Measurements from ENCODE around the gene CATSPERZ. TPM values are rescaled to one million over a fixed set of nuclear protein-coding genes. Genes with fewer than 3 reads are reported as not detected.
A peak's percentile ranks its signal among the peaks of the same experiment; 100 is the strongest.

The CATSPERZ gene
- not detected for total RNA-seq

GRCh38 chr11:64299847-64300648 lies at the start of gene CATSPERZ:
Gene CATSPERZ (plus strand): TSS chr11:64300358. CDS start chr11:64300411, 53 bp downstream.
- POLR2A ChIA-PET: interaction anchor here (5.3 kb wide), 1 partner anchor 30 kb away, joined by 42 read pairs; no protein-coding TSS in a partner anchor
- no peaks in the 10 kb centered on the region for H3K9me3 Mint-ChIP-seq (ENCODE audit: insufficient read depth)
- ATAC-seq (no peak), DNase-seq (no peak)
- H3K36me3 Mint-ChIP-seq (ENCODE audit: low read depth): no peaks in the 10 kb centered on the region
- H3K27ac Mint-ChIP-seq: no peak within 1 kb of the TSS
- H3K27me3 Mint-ChIP-seq (ENCODE audit: low read depth): peaks cover 58% of the 10 kb centered on the region
- CTCF ChIA-PET: interaction anchor here (0.8 to 5.8 kb wide), 13 partner anchors 14 to 114 kb away, joined by 3 to 165 read pairs (median 11); partner anchors contain the start of genes BAD, FERMT3, GPR137 and NUDT22
- H3K4me1 Mint-ChIP-seq (ENCODE audit: low read depth): peaks cover 38% of the 10 kb centered on the region
- H3K4me3 Mint-ChIP-seq: peak within 1 kb of the TSS; percentile 45

GRCh38 chr11:64250415-64251015 lies 49.6 kb upstream of the CATSPERZ start:
- no peak for DNase-seq
- CTCF ChIA-PET: interaction anchor here (0.7 to 3.7 kb wide), 11 partner anchors 8 to 81 kb away, joined by 3 to 63 read pairs (median 5); partner anchors contain the start of genes CATSPERZ, DNAJC4 and STIP1
- Mint-ChIP-seq H3K4me3 (peak overlapping the region; percentile 80), H3K9me3 (ENCODE audit: insufficient read depth) (no peaks in the 10 kb centered on the region), H3K36me3 (ENCODE audit: low read depth) (no peaks in the 10 kb centered on the region), H3K27ac (no peak overlapping the region), H3K4me1 (ENCODE audit: low read depth) (peaks cover 44% of the 10 kb centered on the region), H3K27me3 (ENCODE audit: low read depth) (no peaks in the 10 kb centered on the region)
- POLR2A ChIA-PET: interaction anchor here (0.6 to 2.4 kb wide), 6 partner anchors 9 to 43 kb away, joined by 3 to 18 read pairs (median 6); partner anchors contain the start of genes BAD, FERMT3 and FKBP2
- ATAC-seq: no peak

- CTCF ChIA-PET: interaction anchor here (0.6 to 3.7 kb wide), 15 partner anchors 9 to 80 kb away, joined by 3 to 63 read pairs (median 5); partner anchors contain the start of genes CATSPERZ, DNAJC4, FKBP2 and STIP1
- Mint-ChIP-seq H3K27me3 (ENCODE audit: low read depth) (no peaks in the 10 kb centered on the region), H3K9me3 (ENCODE audit: insufficient read depth) (no peaks in the 10 kb centered on the region), H3K36me3 (ENCODE audit: low read depth) (peaks cover under 1% of the 10 kb centered on the region), H3K27ac (peak within 1 kb of the TSS; percentile 73), H3K4me3 (peak within 1 kb of the TSS; percentile 89), H3K4me1 (ENCODE audit: low read depth) (peaks cover 44% of the 10 kb centered on the region)
- peak; percentile 71 for ATAC-seq
- POLR2A ChIA-PET: interaction anchor here (0.6 to 2.4 kb wide), 6 partner anchors 10 to 66 kb away, joined by 3 to 18 read pairs (median 6); partner anchors contain the start of genes BAD, FERMT3 and STIP1
- peak; percentile 67 for DNase-seq
These were observed 49.0 kb upstream of the CATSPERZ start, which contains the start of gene PLCB3 for GRCh38 chr11:64251016-64251752. Gene PLCB3 (plus strand): TSS chr11:64251530. CDS start chr11:64251650, 120 bp downstream.

GRCh38 chr11:64251753-64252002 lies 48.5 kb upstream of the CATSPERZ start:
- Mint-ChIP-seq H3K4me3 (peak overlapping the region; percentile 89), H3K9me3 (ENCODE audit: insufficient read depth) (no peaks in the 10 kb centered on the region), H3K4me1 (ENCODE audit: low read depth) (peaks cover 44% of the 10 kb centered on the region), H3K27me3 (ENCODE audit: low read depth) (no peaks in the 10 kb centered on the region), H3K27ac (peak overlapping the region; percentile 48), H3K36me3 (ENCODE audit: low read depth) (peaks cover 4% of the 10 kb centered on the region)
- DNase-seq: no peak
- CTCF ChIA-PET: interaction anchor here (0.6 to 3.7 kb wide), 8 partner anchors 10 to 66 kb away, joined by 3 to 63 read pairs (median 8); partner anchors contain the start of genes CATSPERZ and FKBP2
- ATAC-seq: no peak
- POLR2A ChIA-PET: interaction anchor here (0.5 to 2.4 kb wide), 6 partner anchors 10 to 66 kb away, joined by 3 to 18 read pairs (median 4); partner anchors contain the start of genes FERMT3 and STIP1

- Mint-ChIP-seq H3K27ac (peak overlapping the region; percentile 48), H3K36me3 (ENCODE audit: low read depth) (peaks cover 4% of the 10 kb centered on the region), H3K4me3 (peak overlapping the region; percentile 89), H3K4me1 (ENCODE audit: low read depth) (peaks cover 41% of the 10 kb centered on the region), H3K27me3 (ENCODE audit: low read depth) (no peaks in the 10 kb centered on the region), H3K9me3 (ENCODE audit: insufficient read depth) (no peaks in the 10 kb centered on the region)
- ChIA-PET POLR2A (interaction anchor here (0.5 to 2.4 kb wide), 6 partner anchors 9 to 67 kb away, joined by 3 to 18 read pairs (median 4); partner anchors contain the start of genes FERMT3 and STIP1), CTCF (interaction anchor here (0.6 to 3.7 kb wide), 8 partner anchors 10 to 67 kb away, joined by 3 to 63 read pairs (median 8); partner anchors contain the start of genes CATSPERZ and FKBP2)
- DNase-seq (peak; percentile 42), ATAC-seq (peak; percentile 15)
These were observed 47.9 kb upstream of the CATSPERZ start for GRCh38 chr11:64252003-64252872.

GRCh38 chr11:64253043-64253442 lies 47.1 kb upstream of the CATSPERZ start:
- no peak for ATAC-seq
- Mint-ChIP-seq H3K36me3 (ENCODE audit: low read depth) (peaks cover 7% of the 10 kb centered on the region), H3K27ac (no peak overlapping the region), H3K27me3 (ENCODE audit: low read depth) (no peaks in the 10 kb centered on the region), H3K9me3 (ENCODE audit: insufficient read depth) (no peaks in the 10 kb centered on the region), H3K4me3 (peak overlapping the region; percentile 18), H3K4me1 (ENCODE audit: low read depth) (peaks cover 36% of the 10 kb centered on the region)
- POLR2A ChIA-PET: interaction anchor here (2.4 kb wide), 1 partner anchor 46 kb away, joined by 9 read pairs; the partner anchor contains the start of gene FERMT3
- CTCF ChIA-PET: interaction anchor here (3.7 kb wide), 2 partner anchors 15 to 48 kb away, joined by 23 to 63 read pairs; partner anchors contain the start of gene CATSPERZ
- no peak for DNase-seq

- peak overlapping the region; percentile 18 for H3K4me3 Mint-ChIP-seq
- no peaks in the 10 kb centered on the region for H3K9me3 Mint-ChIP-seq (ENCODE audit: insufficient read depth)
- H3K4me1 Mint-ChIP-seq (ENCODE audit: low read depth): peaks cover 33% of the 10 kb centered on the region
- ChIA-PET CTCF (interaction anchor here (1.5 to 1.9 kb wide), 2 partner anchors 9 to 29 kb away, joined by 3 to 4 read pairs; no protein-coding TSS in a partner anchor), POLR2A (interaction anchor here (0.7 kb wide), 1 partner anchor 15 kb away, joined by 3 read pairs; no protein-coding TSS in a partner anchor)
- no peaks in the 10 kb centered on the region for H3K27me3 Mint-ChIP-seq (ENCODE audit: low read depth)
- DNase-seq: no peak
- no peak for ATAC-seq
- H3K36me3 Mint-ChIP-seq (ENCODE audit: low read depth): peaks cover 7% of the 10 kb centered on the region
- no peak overlapping the region for H3K27ac Mint-ChIP-seq
These were observed 46.7 kb upstream of the CATSPERZ start for GRCh38 chr11:64253481-64253880.

- H3K9me3 Mint-ChIP-seq (ENCODE audit: insufficient read depth): no peaks in the 10 kb centered on the region
- no peak overlapping the region for H3K4me3 Mint-ChIP-seq
- H3K36me3 Mint-ChIP-seq (ENCODE audit: low read depth): peaks cover 8% of the 10 kb centered on the region
- no peak for DNase-seq
- ChIA-PET CTCF (interaction anchor here (1.5 to 1.9 kb wide), 2 partner anchors 10 to 28 kb away, joined by 3 to 4 read pairs; no protein-coding TSS in a partner anchor), POLR2A (interaction anchor here (0.7 to 1.2 kb wide), 2 partner anchors 15 kb away, joined by 3 to 5 read pairs; no protein-coding TSS in a partner anchor)
- H3K27ac Mint-ChIP-seq: no peak overlapping the region
- H3K27me3 Mint-ChIP-seq (ENCODE audit: low read depth): no peaks in the 10 kb centered on the region
- ATAC-seq: no peak
- H3K4me1 Mint-ChIP-seq (ENCODE audit: low read depth): peaks cover 36% of the 10 kb centered on the region
These were observed 45.8 kb upstream of the CATSPERZ start for GRCh38 chr11:64254326-64254725.

- Mint-ChIP-seq H3K4me3 (no peak overlapping the region), H3K36me3 (ENCODE audit: low read depth) (peaks cover 15% of the 10 kb centered on the region), H3K9me3 (ENCODE audit: insufficient read depth) (no peaks in the 10 kb centered on the region), H3K4me1 (ENCODE audit: low read depth) (peaks cover 35% of the 10 kb centered on the region), H3K27ac (no peak overlapping the region), H3K27me3 (ENCODE audit: low read depth) (no peaks in the 10 kb centered on the region)
- ATAC-seq (no peak), DNase-seq (no peak)
- POLR2A ChIA-PET: interaction anchor here (0.7 to 1.2 kb wide), 3 partner anchors 14 to 29 kb away, joined by 3 to 5 read pairs (median 3); partner anchors contain the start of genes NUDT22 and TRPT1
- CTCF ChIA-PET: interaction anchor here (0.6 to 1.9 kb wide), 4 partner anchors 9 to 27 kb away, joined by 3 to 4 read pairs (median 4); partner anchors contain the start of gene PPP1R14B
These were observed 44.7 kb upstream of the CATSPERZ start for GRCh38 chr11:64255135-64256128.
